ENCODE data around the gene USH2A.

The USH2A gene

DNA sequence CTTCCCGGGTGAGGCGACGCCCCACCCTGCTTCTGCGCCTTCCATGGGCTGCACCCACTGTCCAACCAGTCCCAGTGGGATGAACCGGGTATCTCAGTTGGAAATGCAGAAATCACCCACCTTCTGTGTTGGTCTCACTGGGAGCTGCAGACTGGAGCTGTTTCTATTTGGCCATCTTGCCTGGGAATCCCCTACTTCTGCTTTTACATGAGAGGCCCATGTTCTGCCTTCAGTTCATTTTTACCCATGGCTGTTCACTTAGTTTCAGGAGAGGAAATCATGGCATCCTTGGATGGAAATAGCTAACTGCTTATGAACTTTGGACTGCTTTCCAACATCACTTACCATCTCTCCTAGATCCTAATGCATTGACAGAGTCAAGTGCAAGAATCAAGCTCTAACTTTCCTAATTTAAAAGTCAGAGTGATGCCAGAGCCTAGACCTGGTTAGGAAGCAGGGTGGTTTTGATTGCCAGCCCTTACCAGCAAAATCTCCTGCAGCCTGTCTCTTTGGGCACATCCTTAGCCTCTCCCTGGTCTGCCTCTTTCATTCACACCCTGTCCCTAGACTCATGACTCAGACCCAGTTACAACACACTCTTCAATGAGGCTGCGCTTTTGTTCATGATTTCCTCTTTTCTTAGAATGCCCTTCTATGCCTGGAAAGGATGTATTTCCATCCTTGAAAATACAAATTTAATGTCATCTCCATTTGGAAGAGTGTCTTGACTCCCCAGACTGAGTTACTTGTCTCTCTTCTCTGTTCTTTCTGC, 719.0 kb downstream of the USH2A start:
- no peak for DNase-seq

DNA sequence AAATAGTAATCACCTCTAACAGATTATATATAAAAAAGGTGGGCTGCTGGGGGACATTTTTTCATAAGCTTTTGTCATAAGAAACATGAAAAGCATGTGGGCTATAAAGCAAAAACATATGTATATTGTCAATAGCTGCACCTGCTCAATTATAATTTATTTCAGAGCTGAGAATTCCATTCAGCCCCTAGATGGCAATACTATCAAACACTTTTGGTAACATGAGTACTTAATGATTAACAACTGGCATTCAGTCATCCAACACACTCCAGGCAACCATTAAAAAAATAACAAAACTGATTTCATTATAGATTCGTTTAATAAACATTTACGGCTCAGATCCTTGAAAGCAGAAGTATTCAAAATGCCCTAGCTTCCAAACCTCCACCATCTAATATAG, 741.0 kb downstream of the USH2A start:
- no peak for DNase-seq

DNA sequence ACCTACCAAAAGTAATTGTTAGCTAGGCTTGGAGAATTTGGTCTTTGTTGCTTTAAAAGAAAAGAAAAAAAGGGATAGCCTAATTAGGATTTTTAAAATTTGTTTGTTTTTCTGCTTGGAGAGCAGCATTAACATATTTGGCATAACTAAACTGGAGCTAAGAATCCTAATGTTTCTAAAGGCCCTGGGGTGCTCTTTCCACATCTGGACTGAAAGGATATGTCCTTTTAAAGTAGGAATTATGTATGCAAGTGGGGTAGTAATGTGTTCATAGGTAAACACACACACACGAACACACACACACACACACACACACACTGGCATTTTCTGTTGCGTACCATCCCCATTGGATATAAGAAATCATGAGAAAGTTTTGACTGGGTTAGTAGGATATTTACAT, 742.2 kb downstream of the USH2A start:
- no peak for DNase-seq

DNA sequence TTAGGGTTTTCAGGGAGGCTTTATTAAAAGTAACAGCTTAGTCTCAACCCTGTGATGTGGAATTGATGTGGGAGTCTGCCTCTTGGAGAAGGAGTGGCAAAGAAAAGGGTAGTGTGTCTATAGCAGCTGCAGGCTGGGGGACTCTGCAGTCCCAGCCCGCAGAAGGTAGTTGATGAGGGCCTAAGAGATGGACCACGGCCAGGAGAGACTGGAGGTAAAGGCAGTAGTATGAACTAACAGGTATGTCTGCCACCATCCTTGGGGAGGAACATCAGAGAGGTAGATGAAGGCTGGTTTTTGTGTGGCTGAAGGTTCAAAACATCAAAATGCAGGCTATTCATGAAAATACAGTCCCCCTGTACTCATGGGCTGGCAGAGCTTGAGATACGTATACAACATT, 744.0 kb downstream of the USH2A start:
- no peak for DNase-seq

DNA sequence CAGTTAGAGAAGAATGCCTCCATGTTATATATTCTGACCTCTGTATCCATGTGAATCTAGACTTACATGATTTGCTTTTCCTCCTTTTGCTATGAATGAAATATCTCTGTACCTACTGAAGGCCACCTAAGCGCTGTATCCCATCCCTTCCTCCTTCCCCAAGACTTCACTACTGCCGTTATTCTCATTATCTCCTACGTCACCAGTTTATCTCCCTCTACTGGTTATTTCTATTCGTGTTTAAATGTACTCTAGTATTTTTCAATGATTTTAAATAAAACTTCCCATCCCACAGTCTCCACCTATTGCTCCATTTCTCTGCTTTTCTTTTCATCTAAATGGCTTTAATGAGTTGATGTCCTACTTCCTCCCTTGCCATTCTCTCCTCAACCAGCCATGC, 746.1 kb downstream of the USH2A start:
- no peak for DNase-seq

DNA sequence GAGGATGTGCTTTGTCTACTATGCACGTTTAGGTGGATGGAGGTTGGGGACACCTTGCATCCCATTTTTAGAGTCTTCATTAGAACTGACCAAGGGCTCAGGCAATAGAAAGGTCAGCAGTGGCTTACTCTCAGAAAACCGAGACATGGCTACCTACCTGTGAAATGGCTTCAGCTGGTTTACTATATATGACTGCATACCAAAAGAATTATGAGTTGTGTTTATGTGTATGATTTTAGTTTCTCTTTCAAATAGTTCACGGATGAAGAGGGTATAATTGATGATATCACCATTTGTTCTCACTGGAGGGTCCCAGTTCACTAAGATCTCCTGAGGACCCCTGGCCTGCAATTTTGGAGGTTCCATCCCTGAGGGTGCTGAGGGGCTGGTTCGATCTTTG, 749.3 kb downstream of the USH2A start:
- no peak for DNase-seq

DNA sequence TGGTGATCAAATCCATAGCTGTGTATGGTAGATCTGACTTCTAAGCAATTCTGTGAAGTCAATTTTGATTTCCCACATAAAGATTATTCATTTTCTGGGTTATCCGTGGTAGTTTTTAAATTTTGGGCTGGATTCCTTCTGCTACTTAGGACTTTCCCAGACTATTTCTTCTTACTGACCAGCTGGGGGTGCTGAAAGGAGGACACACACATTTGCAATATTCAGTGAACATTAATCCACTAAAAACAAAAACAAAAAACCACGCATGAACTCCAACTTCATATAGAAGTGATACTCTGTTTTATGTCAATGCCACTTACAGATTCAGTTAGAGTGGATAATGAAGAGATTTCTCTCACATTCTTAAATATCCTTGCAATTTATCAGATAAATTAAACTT, 750.8 kb downstream of the USH2A start:
- DNase-seq, result no peak

DNA sequence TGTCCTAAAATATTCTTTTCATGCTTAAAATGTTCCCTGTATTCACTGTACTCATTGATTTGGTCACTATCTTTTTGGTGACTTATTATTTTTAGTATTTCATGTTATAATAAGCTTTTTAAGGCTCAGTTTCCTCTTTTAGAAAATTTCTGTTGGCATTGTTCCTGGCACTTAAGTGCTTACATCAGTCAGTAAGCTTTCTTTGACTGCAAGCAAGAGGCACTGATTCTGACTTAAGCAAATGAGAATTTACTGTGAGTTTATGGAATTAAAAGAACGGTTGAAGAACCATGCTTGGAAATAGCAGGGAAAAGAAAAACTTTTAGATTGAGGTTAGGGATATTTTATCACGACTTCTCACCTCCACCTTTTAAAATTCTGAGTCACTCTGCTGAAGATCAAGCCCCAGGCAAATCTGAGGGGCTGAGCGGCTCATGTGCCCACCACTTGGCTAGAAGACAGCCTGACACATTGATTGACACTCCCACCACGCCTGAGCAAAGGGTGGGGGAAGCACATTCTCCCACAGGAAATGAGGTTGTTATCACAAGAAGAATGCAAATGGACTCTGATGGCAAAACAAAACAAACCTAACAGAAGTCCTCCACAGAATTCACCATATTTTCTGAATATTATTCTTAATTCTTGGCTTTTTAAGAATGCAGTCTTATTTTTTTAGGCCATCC, 753.3 kb downstream of the USH2A start:
- no peak for DNase-seq

DNA sequence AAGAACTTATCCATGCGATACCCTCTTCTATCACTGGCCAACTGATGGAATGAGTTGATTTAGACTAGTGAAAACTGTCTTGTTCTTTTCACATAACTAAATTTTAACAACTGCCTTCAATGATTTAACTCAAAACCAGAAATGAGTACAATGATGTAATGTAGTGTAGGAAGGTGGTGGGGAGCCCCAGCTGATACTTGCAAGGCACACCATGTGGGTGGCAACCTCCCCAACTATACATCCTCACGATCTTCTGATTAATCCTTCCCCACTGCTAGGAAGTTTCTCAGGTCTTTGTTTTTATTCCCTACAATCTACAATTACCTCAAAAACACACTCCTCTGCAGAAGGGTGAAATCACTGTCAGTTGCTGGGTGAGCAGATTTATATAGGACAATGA, 755.5 kb downstream of the USH2A start:
- no peak for DNase-seq

DNA sequence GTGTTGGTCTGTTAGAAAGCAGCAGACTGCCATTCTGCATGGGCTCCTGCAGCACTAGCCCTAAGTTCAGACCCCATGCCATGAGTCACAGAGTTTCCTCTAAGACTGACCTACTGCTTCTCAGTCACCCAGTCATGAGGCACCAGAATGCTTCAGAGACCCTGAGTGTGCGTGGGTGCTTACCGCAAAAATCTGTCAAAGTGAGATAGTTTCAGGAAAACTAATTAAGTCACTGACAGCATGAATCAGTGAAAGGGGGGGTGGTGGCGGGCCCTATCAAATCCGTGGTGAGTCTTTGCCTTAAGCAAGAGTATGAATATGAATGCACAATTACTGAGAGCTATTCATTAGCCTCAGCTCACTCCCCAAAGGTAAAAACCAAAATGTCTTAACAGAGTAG, 758.0 kb downstream of the USH2A start:
- no peak for DNase-seq

DNA sequence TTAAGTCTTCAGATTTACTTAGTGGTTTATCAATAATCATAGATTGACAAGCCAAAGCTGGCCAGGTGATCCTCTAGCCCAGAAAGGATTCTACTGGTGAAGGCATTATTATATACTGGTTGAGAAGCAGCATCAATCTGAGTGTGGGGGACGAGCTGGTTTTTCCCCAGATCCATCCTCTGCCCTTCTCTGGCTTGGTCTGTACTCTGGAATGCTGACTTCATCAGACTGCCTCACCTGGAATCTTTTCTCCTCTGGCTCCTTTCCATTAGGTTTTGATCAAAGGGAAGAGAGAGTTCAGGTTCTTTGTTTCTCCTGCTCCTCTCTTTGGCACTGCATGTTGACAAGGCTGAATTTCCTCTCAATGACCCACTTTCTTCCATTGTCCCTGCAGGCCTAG, 762.2 kb downstream of the USH2A start:
- no peak for DNase-seq

DNA sequence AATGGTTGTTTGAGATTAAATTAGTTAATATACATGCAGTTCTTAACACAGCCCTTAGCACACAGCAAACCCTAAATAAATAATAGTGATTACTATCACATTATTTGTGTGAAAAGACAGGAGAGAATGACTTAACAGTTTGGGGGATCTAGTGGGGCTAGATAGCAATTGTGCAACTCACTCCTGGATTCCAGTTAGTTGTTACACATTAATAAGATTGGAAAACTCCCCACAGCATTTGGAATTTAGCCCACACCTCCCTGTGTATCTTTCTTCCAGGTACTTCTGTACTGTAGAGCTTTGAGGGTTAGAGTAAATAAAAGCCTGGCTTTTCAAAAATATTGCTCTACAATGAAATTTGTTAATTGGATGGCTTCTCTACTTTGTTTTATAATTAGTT, 763.0 kb downstream of the USH2A start:
- no peak for DNase-seq

DNA sequence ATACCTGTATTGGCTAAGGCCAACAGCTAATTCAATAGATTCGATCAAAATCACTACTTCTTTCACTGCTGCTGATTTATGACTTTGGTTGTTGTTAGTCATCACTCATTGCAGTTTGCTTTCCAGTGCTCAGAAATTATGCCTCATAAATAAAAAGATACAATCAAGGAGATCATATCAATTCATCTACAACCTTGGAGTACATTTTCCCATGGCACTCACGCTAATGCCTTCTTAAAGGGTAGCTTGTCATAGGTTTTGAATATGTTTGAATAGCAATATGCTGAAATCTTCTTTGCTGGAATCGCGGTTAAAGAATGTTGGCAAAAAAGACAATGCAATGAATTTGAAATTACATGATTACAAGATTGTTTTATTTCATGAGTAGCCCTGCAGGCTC, 766.2 kb downstream of the USH2A start:
- DNase-seq, result no peak

DNA sequence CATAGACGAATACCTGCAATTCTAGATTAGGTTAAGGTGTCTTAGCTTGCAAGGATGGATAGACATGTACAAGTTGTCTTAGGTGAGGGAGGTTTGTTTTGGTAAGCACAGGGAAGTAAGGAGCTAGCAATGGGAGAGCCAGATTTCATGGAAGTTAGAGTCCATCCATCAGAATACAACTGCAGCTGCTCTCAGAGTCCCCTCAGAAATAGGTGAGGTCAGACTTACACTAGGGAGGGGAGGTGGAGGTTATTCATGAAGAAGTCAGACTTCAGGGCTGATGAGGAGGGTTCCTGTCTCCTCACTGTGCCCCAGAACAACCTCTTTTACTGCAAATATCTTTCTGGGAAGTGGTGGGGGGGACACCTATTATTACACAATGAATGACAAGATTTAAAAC, 770.9 kb downstream of the USH2A start:
- DNase-seq, result no peak

DNA sequence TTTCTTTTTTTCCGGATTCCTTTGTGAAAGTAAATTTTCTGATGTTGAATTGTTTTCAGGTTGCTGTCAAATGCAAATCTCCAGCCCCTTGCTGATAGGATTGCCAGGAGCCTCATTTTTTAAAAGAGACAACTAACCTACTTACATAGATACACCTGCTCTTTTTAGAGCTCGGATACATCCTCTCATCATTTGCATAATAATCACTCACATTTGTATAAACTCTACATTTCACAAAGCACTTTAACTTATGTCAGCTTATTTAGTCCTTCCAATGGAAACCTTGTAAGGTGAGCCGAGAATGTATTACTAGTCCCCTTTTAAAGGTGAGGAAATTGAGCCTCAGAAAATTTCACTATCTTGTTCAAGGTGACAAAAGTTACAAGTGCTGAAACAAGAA, 771.4 kb downstream of the USH2A start:
- DNase-seq, result no peak

DNA sequence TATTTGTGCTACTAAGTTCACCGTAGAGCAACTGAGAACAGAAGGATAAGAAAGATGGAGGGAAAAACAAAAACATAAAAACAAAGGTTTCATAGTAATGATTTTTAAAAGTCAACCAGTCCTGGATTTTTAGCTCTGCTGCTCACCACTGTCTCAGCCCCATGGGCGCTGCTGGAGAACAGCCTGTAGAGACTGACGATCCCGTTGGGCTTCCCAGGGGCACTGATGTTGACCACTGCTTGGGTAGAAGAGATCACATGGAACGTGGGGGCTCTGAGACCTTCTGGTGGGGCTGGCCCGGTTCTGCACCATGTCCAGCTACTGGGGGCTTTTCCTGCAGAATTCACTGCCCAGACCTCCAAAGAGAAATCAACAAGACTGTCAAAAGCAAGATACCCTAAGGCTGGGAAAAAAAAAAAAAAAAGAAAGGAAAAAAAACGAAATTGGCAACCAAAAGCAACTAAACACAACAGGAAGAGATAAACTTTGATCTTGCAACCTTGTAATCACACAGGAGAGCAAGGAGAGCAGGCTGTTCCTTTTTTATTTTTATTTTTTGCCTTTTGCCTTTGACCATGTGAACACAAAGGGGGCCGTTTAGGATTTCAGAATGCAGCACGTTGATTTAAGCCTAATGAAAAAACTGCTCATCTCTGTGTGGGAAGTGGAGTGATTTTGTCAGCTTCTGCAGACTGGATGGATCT, 772.6 kb downstream of the USH2A start:
- no peak for DNase-seq

DNA sequence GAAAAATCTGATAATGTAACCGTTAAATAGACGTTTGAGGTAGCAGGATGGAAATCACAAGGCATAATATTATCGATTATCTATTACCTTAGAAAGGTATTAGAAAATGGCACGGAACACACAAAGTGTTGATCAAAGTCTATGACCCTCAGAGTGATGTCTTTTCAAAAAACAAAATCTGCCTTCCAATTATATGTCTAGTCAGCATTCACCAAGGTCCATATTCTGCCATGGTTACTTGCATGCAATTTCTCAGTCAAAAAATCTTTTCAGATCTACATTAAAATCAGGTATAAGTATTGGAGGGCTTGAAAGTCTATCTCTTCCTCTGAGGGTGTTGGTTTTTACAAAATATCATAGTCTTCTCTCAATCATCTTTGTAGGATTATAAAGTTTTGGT, 774.3 kb downstream of the USH2A start:
- no peak for DNase-seq

DNA sequence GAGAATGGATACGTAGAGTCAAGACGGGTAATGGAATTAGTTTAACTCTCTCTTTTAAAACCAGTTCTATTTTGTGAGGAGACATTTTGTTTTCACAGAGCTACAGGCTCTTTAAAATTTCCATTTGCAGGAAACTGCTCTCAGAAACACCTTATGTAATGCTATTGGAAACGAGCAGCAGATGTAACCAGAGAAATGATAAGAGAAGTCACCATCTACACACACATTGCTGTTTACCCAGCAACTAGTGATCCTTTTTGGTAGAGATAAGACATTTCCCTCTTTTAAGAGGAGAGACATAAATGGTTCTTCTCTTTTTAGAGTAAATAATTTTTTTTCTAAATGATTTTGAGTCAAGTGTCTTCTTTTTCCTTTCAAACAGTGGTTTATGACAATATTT, 775.5 kb downstream of the USH2A start:
- DNase-seq, result no peak

DNA sequence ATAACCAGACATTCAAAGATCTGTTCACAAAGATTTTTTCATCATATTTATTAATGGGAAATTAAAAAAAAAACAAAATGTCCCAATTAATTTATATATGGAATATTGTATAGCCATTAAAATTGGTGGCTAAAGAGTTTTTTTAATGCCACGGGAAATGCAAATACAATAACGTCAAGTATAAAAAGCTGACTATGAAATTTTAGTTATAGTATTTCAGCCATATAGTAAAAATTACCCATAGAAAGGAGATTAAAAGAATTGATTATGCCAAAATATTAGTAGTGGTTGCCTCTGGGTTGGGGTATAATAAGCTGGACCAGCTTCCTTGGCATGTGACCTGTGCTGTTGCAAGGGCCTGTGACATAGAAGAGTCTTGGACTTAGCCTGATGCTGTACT, 777.4 kb downstream of the USH2A start:
- DNase-seq, result no peak

DNA sequence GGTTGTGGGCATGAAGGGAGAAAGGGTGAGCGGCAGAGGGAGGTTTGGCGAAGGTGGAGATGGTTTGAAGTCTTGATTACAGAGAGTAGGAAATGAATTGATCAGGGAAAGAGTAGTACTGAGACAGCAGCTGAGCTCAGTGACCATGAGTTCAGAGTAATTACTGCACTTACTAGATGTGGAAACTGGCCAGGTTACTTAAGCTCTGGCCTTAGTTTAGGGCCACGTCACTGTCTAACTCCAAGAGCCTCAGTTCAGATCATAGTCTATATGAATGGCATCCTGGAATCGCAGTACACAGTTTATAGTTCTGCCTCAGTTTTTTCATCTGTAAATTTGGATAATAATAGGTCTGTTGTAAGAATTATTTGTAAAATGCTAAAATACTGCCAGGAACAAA, 778.1 kb downstream of the USH2A start:
- DNase-seq, result no peak

DNA sequence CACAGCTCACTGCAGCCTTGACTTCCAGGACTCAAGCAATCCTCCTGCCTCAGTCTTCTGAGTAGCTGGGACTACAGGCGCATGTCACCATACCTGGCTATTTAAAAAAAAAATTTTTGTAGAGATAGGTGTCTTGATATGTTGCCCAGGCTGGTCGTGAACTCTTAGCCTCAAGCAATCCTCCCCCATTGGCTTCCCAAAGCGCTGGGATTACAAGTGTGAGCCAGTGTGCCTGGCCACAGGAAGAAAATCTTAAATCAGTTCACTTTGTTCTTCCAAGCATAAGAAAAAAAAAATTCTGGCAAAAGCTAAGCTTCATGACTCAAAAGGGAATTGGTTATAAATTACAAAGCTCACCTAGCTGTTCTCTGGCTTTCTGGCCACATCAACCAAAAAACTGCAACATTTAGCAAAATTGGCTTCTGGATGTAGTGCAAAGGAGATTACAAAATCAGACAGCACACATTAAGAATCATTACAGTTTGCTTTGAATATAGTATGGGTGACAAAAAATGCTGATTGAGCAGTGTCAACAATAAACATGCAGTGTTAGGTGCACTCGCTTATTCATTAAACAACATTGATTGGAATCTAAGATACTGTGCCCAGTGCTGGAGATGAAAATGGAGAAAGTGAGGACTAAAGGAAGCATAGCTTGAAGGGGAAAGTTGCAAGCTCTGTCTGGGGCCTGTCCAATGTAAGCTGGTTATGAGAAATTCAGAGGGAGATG, 779.5 kb downstream of the USH2A start:
- no peak for DNase-seq

DNA sequence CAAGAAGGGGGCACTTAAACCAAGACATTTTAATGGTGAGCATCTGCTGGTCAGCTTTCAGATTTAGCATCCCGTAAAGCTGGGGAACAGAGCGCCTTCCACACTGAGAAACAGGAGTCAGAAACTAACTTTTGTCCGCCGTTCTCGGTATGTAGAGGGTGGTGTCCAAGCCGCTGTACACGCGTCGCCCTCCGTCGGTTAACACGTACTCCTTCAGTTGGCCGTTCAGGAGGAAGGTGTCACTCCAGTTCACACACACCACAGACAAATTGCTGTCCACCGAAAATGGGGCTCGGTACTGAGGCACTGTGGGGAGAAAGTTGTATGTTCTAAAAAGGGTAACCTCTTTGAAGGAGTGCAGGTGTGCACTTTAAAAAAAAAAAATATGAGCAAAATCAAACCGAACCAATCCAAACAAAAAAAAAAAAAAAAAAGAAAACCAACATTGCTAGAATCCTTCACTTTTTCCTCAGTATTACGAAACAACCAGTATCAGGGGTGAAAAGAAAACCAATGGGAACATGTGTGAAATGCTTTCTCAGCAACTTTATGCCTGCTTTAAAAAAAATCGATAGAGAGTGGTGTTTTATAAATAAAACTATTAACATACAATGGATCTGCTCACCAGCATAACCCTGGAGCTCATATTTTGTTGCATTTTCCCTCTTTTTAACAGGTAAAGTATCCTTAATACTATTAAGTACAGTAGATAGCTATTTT, 782.7 kb downstream of the USH2A start:
- no peak for DNase-seq

Data from C1 segment of cervical spinal cord (tissue), 14 donors.